GM23338 (cell line): ENCODE measurements around the gene REEP5.

Experiments used
- EZH2phosphoT487 ChIP-seq: fragments of 200-600 bp; sonication (generic); IDR thresholded peaks from one replicate; pipeline ENCODE4 v1.8.1; 2018; ENCODE audit warnings: antibody characterized with exemption; ENCODE audit not compliant: unreplicated experiment
- POLR2AphosphoS5 ChIP-seq: IDR thresholded peaks from 2 replicates; pipeline ENCODE4 v1.6.1; 2016; ENCODE audit warnings: antibody characterized with exemption, low read depth
- ZNF114 ChIP-seq: fragments of 250-450 bp; sonication (Bioruptor Pico); IDR thresholded peaks from 2 replicates; pipeline ENCODE4 v1.5.0; 2020; ENCODE audit warnings: mild to moderate bottlenecking, moderate library complexity
- ZNF331 ChIP-seq: fragments of 250-450 bp; sonication (Bioruptor Pico); IDR thresholded peaks from 2 replicates; pipeline ENCODE4 v1.5.0; 2020; ENCODE audit warnings: low read depth, mild to moderate bottlenecking, moderate library complexity
- TF ChIP-seq, protein P1 (sequence below), 2 experiments: fragments of 200-600 bp in 1 of 2; sonication (generic) in 1 of 2; conservative IDR thresholded peaks; 2 replicates each; pipeline versions ENCODE4 v1.5.1 to v1.6.1; 2016 to 2017; ENCODE audit warnings: antibody characterized with exemption in 2 of 2, low read depth in 2 of 2, mild to moderate bottlenecking in 2 of 2, moderate library complexity in 1 of 2
- TF ChIP-seq, protein P2 (sequence below): IDR thresholded peaks from one replicate; pipeline ENCODE4 v1.6.1; 2018; ENCODE audit warnings: antibody characterized with exemption; ENCODE audit not compliant: unreplicated experiment

DNA sequence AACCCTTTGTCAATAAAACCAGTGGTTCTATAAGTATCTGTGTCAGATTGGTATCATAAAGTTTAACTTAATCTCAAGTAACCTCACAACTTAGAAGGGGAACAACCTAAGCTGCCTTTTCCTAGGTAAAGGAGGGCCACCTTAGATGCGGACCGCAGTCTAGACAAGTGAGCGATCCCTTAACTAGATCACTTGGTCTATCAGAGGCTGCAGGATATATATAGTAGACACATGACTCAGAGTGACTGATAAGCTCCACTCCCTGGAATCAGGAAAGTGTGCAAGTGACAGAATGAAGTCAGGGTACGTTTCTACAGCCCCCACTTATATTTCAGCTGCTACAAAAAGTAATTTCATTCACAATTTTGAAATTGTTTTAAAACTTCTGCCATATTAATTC is 7.4 kb downstream of the REEP5 start:
- TF ChIP-seq, protein P1, sequence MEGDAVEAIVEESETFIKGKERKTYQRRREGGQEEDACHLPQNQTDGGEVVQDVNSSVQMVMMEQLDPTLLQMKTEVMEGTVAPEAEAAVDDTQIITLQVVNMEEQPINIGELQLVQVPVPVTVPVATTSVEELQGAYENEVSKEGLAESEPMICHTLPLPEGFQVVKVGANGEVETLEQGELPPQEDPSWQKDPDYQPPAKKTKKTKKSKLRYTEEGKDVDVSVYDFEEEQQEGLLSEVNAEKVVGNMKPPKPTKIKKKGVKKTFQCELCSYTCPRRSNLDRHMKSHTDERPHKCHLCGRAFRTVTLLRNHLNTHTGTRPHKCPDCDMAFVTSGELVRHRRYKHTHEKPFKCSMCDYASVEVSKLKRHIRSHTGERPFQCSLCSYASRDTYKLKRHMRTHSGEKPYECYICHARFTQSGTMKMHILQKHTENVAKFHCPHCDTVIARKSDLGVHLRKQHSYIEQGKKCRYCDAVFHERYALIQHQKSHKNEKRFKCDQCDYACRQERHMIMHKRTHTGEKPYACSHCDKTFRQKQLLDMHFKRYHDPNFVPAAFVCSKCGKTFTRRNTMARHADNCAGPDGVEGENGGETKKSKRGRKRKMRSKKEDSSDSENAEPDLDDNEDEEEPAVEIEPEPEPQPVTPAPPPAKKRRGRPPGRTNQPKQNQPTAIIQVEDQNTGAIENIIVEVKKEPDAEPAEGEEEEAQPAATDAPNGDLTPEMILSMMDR (conservative IDR thresholded peaks at IDR 0.05; ENCODE audit: low read depth in 2 of 2): no peak
- TF ChIP-seq POLR2AphosphoS5 (no peak), ZNF114 (CRISPR knock-in tag) (no peak), EZH2phosphoT487 (no peak), ZNF331 (no peak)
- TF ChIP-seq, protein P2, sequence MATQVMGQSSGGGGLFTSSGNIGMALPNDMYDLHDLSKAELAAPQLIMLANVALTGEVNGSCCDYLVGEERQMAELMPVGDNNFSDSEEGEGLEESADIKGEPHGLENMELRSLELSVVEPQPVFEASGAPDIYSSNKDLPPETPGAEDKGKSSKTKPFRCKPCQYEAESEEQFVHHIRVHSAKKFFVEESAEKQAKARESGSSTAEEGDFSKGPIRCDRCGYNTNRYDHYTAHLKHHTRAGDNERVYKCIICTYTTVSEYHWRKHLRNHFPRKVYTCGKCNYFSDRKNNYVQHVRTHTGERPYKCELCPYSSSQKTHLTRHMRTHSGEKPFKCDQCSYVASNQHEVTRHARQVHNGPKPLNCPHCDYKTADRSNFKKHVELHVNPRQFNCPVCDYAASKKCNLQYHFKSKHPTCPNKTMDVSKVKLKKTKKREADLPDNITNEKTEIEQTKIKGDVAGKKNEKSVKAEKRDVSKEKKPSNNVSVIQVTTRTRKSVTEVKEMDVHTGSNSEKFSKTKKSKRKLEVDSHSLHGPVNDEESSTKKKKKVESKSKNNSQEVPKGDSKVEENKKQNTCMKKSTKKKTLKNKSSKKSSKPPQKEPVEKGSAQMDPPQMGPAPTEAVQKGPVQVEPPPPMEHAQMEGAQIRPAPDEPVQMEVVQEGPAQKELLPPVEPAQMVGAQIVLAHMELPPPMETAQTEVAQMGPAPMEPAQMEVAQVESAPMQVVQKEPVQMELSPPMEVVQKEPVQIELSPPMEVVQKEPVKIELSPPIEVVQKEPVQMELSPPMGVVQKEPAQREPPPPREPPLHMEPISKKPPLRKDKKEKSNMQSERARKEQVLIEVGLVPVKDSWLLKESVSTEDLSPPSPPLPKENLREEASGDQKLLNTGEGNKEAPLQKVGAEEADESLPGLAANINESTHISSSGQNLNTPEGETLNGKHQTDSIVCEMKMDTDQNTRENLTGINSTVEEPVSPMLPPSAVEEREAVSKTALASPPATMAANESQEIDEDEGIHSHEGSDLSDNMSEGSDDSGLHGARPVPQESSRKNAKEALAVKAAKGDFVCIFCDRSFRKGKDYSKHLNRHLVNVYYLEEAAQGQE: no peak
